ENCODE measurements around the gene KDM4C. TPM values are rescaled to one million over a fixed set of nuclear protein-coding genes. Genes with fewer than 3 reads are reported as not detected.

KDM4C gene
- total and polyA plus RNA-seq, 2 of the 13 experiments (the other 11 are each of a cell fraction or from before 2014, with no cell fraction given), result 19.4 to 23.6 TPM

- Histone ChIP-seq H4K20me1 (ENCODE audit: insufficient read depth, low read length) (no peaks in the 10 kb centered on the region), H3K27ac (ENCODE audit: extremely low read length, insufficient read depth, low read length) (no peak overlapping the region), H2AFZ (ENCODE audit: low read length) (no peak overlapping the region), H3K4me3 (replicated peaks in 1 of 3; ENCODE audit: insufficient read depth in 1 of 3, low read depth in 2 of 3, low read length in 3 of 3) (no peak overlapping the region), H3K9me3 (ENCODE audit: low read length) (no peaks in the 10 kb centered on the region), H3K4me1 (ENCODE audit: insufficient read depth, low read length) (no peaks in the 10 kb centered on the region), H3K9ac (ENCODE audit: insufficient read depth, low read depth, low read length) (no peak overlapping the region), H3K27me3 (ENCODE audit: control insufficient read depth in 1 of 2, insufficient read depth in 2 of 2, low read length in 2 of 2) (no peaks in the 10 kb centered on the region), H3K4me2 (ENCODE audit: low read depth, low read length) (no peak overlapping the region), H3K36me3 (replicated peaks in 1 of 2; ENCODE audit: control insufficient read depth in 1 of 2, insufficient read depth in 2 of 2, low read length in 2 of 2) (peaks cover 12 to 40% of the 10 kb centered on the region in 2 experiments), H3K79me2 (ENCODE audit: insufficient read depth, low read length) (no peaks in the 10 kb centered on the region)
- 95% methylated on average over 7 of the region's 8 CpGs for WGBS (ENCODE audit: low lambda C conversion rate)
- ATAC-seq (no peak), DNase-seq (ENCODE audit: low spot score) (no peak), FAIRE-seq (no peak)
- ChIA-PET CTCF (ENCODE audit: low intra/inter-chr PET ratio, low total read pairs) (no interaction called here), POLR2A (no interaction called here)
- intact Hi-C loops (cut with micrococcal nuclease; ENCODE audit: unreplicated experiment), result no loop called here
- no TSS peak for BruUV-seq (replicated peaks)
- in situ Hi-C loops (cut with HindIII; ENCODE audit: extremely low pct_ligation_motif_present, low pct_unique_long_range_greater_than_20kb), result no loop called here
- TF ChIP-seq ZXDC (CRISPR knock-in tag; IDR thresholded peaks at IDR 0.05) (no peak), ZNF792 (CRISPR knock-in tag; IDR thresholded peaks at IDR 0.05) (no peak), ZBTB1 (CRISPR knock-in tag; IDR thresholded peaks at IDR 0.05; ENCODE audit: borderline replicate concordance) (no peak), KDM1A (CRISPR knock-in tag; IDR thresholded peaks at IDR 0.05) (no peak), POLR2AphosphoS2 (IDR thresholded peaks at IDR 0.05; ENCODE audit: low read depth, low read length) (no peak), ZNF614 (CRISPR knock-in tag; IDR thresholded peaks at IDR 0.05; ENCODE audit: borderline replicate concordance) (no peak), BRD4 (CRISPR knock-in tag; IDR thresholded peaks at IDR 0.05) (no peak), XBP1 (CRISPR knock-in tag; IDR thresholded peaks at IDR 0.05) (no peak), SP5 (CRISPR knock-in tag; IDR thresholded peaks at IDR 0.05; ENCODE audit: borderline replicate concordance, low read depth) (no peak), REPIN1 (CRISPR knock-in tag; IDR thresholded peaks at IDR 0.05; ENCODE audit: borderline replicate concordance, low read depth) (no peak), CCAR2 (optimal IDR thresholded peaks at IDR 0.05; ENCODE audit: low read depth, low read length) (no peak), ATM (IDR thresholded peaks at IDR 0.05; ENCODE audit: borderline replicate concordance) (no peak), NFKB2 (CRISPR knock-in tag; IDR thresholded peaks at IDR 0.05; ENCODE audit: borderline replicate concordance) (no peak), CEBPG (CRISPR knock-in tag; IDR thresholded peaks at IDR 0.05) (no peak), ZBTB4 (CRISPR knock-in tag; IDR thresholded peaks at IDR 0.05; ENCODE audit: borderline replicate concordance) (no peak), ZNF205 (CRISPR knock-in tag; IDR thresholded peaks at IDR 0.05) (no peak), FOXC1 (CRISPR knock-in tag; IDR thresholded peaks at IDR 0.05; ENCODE audit: borderline replicate concordance) (no peak), TRAFD1 (CRISPR knock-in tag; IDR thresholded peaks at IDR 0.05; ENCODE audit: borderline replicate concordance) (no peak)
Measured at GRCh38 chr9:7011395-7012067, 253.8 kb downstream of the KDM4C start.
